HG03045 (cell line): ENCODE data around the gene OR9A4.
"Not testable (repeated sequence)": the region's sequence is repeated elsewhere in the genome, so short reads cannot be mapped to it uniquely, and the experiment has no call there.

ENCODE experiments used
- ATAC-seq: cut with Tn5 transposase; IDR thresholded peaks from one replicate; pipeline ENCODE4 v1.9.1; 2021; ENCODE audit warnings: mild to moderate bottlenecking, moderate library complexity; ENCODE audit not compliant: unreplicated experiment

Gene OR9A4, protein sequence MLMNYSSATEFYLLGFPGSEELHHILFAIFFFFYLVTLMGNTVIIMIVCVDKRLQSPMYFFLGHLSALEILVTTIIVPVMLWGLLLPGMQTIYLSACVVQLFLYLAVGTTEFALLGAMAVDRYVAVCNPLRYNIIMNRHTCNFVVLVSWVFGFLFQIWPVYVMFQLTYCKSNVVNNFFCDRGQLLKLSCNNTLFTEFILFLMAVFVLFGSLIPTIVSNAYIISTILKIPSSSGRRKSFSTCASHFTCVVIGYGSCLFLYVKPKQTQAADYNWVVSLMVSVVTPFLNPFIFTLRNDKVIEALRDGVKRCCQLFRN

DNA sequence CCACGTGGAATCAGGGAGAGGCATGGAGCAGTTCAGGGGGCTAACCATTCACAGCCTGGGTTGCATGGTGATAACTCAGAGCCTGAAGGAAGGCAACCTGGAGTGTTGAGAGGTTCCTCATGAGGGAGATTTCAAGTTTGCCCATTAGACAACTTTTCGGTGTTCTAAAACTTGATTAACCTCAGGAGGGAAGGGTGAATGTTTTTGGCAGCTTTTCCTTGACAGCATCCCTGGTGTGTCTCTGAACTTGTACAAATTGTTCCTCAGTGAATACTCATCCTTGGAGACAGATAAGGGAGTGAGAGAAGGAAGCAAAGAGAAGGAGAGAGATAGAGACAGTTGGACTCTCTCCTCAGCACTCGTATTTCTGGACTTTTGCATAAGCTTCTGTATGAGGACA is at the start of gene OR9A4:
TSS of gene OR9A4 (plus strand) at position 301 of the 400 bp plus-strand sequence. CDS start 2,477 bp downstream, outside the sequence.
- no peak for ATAC-seq

DNA sequence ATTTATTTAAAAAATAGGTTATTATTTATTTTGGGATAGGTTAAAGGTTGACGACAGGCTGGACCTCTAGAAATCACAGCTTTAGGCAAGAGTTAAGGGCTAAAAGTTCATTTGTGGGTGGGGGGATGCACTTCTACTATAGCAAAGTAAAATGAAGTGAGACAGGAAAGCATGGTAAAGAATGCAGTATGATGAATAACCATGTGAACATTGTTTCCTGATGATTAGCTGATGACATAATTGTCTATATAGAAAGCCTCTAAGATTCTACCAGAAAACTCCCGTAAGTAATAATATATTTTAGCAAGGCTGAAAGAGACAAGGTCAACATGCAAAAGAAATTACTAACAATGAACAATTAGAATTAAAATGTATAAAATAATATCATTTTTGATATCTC is 49.2 kb upstream of the OR9A4 start:
- ATAC-seq: no peak

DNA sequence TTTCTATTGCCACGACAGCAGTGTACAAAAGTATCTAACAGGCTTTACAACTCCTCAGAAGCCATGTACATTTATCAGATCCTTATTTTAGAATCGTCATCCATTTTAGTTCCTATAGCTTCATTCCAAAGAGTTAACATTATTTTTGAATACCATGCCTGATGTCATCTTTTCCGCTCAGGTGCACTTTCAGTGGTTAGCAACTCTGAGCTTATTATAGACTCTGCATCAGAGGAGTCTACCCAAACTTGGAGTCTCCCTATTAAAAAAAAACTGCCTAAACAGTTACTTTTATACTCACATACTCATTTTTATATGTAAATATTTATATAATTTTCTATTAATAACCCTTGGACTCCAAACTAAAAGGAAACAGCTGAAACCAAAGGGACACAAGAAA is 43.3 kb upstream of the OR9A4 start:
- no peak for ATAC-seq

DNA sequence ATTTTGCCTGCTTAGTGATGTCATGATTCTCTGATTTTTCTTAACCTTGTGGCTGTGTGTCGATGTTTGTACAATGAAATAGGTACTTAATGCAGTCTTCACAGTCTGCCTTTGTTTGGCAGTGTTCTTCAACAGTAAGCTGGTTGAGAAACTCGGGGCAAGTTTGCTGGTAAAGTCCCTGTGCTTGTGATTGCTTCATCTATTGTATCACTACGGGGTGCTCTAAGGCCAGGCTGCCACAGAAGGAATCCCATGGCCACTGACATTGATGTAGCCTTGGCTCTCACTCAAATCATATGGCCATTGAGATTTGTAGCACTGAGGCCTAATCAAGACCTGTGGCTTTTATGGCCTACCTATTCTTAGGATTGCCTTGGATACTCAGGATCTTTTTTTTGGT is 41.4 kb upstream of the OR9A4 start:
- ATAC-seq: no peak

DNA sequence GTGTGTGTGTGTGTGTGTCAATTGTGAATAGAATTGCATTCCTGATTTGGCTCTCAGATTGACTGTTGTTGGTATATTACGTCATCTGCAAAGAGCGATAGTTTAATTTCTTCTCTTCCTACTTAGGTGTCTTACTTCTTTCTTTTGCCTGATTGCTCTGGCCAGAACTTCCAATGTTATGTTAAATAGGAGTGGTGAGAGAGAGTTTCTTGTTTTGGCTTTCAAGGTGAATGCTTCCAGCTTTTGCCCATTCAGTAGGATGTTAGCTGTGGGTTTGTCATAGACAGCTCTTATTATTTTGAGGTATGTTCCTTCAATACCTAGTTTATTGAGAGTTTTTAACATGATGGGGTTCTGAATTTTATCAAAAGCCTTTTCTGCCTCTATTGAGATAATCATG is 40.7 kb upstream of the OR9A4 start:
- no peak for ATAC-seq

DNA sequence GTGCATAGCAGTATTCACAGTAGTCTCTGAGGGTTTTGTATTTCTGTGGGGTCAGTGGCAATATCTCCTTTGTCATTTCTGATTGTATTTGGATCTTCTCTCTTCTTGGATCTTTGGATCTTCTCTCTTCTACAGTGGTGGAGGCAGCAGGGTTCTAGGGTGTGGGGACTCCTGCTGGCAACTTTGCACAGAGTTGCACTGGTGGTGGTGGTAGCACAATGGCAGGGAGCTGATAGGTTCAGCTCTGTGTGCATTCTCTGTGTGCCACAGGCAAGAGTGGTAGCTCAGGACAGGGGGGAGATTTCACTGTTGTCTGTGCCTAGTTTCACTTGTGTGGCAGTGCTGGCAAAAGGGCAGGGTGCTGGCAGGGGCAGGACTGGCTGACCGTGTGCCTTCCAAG is 39.8 kb upstream of the OR9A4 start:
- ATAC-seq: no peak

DNA sequence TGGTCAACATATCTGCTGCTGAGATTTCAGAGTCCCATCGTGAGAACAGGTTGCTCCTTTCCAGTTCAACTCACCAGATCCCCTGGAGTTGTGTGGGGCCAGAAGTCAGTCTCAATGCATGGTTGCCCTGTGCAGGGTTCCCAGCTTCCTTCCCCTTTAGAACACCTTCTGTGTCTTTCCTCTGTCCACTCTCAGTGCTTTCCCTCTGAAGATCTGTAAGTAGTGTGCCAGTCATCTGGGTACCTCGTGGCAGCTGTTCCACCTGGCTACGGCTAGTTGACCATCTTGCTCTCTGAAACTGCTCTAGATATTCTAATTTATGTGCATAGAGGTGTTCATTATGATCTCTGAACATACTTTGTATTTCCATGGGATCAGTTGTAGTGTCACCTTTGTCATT is 38.8 kb upstream of the OR9A4 start:
- no peak for ATAC-seq

DNA sequence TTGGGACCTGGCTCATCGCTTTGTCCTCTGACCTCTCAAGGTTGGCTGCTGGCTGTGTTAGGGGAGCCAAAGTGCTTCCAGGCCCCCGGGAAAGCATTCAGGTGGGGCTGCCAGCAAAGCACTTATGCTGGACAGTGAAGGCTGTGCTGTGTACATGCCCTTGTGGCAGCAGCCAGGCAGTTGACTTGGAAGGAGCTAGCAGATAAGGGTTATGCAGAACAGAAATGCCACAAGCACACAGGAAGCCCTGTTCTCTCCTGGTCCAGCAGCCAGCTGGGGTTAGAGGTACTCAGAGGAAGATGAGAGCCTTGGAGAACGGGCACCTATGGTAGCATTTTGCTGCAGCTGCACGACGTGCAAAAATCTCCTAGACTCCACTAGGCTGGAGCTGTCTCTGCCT is 35.2 kb upstream of the OR9A4 start:
- no peak for ATAC-seq

DNA sequence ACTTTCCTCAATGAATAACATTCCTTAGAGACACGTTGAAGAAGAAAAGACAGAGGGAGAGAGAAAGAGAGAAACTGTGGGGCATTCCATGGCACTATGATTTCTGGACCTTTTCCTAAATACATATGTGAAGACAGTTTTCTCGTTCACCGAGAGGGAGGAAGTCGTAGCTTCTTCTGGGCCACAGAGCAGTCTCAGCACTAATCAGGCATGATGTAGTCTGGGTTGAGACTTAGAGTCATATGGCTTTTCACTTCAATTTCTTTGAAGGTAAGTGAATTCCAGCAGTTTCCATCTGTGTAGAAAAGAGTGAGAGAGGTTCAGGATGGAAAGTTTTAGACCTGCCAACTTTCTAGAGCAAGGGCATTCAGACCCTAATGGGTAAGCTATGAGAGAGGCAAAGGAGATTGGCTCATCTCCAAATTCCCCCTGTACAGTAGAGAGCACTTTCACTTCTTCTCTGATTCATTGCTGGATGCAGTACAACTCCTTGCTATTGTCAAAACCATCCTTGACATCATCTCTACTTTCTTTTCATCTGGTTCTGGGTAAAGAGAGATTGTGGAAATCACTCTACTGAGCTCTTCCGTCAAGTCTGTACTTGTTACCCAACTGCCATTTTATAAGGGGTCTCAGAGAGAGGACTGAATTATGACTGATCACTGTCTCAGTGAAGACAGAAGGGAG is 31.5 kb upstream of the OR9A4 start:
- ATAC-seq: no peak

DNA sequence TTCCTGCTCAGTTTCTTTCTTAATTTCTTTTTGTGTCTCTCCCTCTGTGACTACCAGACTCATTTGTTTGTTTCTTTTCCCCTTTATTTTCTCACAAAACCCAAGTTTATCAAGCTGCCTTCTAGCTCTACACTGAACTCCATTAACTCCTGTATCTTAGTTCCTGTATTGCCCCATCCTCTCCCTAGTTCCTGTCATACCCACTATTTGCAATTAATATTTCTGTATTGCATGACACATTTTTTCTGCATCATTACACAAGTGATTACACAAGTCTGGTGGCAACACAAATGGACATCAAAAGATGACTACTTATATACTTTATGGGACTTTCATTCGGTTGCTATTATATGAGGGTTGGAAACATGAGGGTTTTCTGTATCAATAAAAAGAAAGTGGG is 26.9 kb upstream of the OR9A4 start:
- ATAC-seq: no peak

DNA sequence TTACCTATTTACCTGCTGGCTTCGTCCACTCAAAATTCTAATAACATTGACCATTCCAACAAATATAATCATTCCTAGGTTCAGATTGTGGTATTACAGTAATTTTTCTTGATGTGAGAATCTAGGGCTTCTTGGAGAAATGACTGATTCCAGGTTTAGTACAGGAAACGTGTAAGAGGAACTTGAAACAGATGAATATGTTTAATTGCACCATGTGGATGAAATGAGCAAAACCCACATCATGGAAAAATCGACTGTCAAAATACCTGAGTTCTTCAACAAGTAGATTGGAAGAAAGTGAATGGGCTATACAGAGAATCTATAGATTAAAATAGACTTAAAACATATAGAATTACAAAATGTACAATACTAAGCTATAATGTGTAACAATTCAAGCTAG is 24.9 kb upstream of the OR9A4 start:
- ATAC-seq: no peak

DNA sequence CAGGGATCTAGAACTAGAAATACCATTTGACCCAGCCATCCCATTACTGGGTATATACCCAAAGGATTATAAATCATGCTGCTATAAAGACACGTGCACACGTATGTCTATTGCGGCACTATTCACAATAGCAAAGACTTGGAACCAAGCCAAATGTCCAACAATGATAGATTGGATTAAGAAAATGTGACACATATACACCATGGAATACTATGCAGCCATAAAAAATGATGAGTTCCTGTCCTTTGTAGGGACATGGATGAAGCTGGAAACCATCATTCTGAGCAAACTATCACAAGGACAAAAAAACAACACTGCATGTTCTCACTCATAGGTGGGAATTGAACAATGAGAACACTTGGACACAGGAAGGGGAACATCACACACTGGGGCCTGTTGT is 16.8 kb upstream of the OR9A4 start:
- ATAC-seq: not testable (repeated sequence)

DNA sequence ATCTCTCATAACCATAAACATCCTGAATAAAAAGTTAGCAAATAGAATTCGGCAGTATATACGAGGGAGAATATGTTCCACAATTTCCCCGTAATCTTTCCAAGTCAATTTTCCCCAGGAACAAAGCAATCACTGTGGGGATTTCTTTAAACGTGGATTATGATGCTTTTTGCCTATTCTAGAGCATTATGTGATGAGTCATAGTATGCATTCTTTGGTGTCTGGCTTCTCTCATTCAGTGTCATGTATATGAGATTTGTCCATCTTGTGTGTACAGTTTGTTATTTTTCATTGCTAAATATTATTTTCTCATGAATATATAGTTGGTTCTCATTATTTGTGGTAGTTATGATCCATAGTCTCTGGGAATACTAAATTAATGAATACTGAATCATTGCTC is 9.9 kb upstream of the OR9A4 start:
- ATAC-seq: no peak

DNA sequence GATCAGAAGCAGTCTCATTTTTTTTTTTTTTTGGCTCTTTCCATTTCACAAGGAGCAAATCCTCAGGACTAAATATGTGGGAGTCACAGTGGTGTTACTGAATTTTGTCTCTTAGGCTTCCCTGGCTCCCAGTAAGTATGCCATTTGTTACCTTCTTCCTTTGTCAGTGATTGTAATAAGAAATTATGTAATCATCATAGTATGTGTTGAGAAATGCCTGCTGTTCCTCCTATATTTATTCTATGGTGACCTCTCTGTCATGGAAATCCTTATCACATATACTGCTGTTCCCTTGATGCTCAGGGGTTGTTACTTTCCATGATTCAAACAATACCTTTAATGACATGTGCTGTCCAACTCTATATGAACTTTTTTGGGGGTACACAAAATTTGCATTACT is 4.8 kb upstream of the OR9A4 start:
- ATAC-seq: no peak

DNA sequence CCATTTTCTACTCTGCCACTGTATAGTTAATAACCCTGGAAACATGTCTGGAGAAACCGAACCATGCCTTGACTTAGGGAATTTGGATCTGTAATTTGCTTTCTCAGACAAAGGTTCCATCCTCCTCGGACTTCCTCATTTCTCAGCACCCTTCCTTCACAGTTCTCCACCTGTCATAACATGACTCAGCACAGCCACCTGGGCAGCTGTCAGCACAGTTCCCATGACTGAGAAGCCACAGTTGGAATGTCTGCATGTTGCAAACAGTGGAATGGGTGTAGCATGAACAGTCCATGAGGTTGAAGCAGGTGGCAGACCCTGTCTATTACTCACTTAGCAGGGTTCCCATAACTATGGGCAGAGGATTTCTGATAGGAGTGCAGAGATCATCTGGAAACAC is 634 bp upstream of the OR9A4 start:
- no peak for ATAC-seq

DNA sequence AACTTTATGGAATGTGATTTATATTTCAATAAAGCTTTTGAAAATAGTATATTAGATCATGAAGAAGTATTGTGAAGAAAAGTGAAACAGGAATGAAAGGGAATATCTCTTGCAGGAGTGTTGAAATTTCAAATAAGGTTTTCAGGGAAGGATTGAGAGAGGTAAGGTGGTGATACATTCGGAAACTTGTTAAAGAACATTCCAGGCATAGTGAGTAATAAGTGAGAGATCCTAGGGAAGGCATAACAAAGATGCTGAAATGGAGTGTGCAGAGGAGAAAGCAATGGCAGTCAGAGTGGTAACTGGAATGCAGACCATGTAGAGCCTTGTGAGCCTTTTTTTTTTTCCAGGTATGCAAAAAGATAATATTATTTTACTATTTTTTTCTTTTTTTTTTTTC is 4.1 kb downstream of the OR9A4 start:
- ATAC-seq: no peak

DNA sequence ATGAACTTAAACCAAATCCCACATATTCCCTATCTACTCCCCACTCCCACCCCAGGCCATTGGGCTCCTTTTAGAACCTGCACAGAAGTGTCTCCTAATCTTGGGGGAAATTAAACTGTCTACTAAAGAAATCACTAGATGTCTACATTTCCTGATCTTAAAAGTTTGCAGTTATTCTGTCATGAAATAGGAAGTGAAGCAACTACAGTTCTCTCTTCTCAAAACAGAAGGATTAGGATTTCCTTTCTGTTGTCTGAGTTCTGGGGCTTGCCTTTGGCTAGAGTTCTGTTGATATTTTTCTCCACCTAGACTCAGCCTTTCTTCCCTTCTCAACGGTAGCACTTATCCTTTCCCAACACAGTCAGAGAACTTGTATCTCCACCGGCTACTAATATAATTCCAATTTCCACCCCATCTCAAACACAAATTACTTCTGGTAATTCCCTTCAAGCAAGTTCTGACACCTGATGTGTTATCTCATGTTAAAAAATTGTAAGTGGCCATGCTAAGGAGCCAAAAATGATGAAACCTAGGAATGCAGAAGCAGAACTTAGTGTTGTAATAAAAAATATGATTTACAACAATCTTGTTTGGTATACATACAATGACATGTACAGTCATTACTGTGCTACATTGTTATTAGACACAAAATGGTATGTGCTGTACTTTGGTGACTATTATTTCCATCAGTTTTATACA is 12.1 kb downstream of the OR9A4 start:
- ATAC-seq: no peak

DNA sequence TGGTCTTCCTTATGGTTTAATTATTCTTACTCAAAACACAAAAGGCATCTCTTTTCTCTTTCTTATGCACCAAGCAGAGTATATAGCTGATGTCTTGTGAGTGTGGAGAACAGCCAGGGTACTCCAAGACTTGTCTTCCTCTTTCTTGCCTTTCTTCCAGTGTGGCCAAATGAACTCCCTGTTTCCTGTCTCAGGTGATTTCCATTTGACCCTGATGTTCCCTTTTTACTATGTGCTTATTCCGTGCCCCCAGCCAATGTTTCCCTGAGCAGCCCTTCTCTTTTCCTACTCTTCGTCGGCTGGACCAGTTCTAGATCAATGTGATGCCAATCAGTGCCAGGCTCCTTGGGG is 12.6 kb downstream of the OR9A4 start:
- ATAC-seq: no peak

DNA sequence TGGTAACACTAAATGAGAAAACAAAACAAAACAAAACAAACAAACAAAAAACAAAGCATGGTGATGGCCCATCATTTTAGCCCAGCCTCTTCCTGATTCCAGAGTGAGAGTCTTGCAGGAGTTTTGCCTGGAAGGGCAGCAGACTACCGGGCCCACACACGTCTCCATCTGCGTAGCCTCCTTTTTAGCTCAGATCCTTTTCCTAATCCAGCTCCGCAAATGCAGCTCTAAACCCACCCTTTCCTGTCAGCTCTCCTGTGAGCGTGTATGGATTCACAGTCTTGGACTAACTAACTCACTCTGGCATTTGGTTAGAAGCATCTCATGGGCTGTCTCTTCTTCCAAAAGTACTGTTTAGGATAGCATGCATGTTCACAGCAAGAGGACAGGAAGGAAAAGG is 14.0 kb downstream of the OR9A4 start:
- no peak for ATAC-seq

DNA sequence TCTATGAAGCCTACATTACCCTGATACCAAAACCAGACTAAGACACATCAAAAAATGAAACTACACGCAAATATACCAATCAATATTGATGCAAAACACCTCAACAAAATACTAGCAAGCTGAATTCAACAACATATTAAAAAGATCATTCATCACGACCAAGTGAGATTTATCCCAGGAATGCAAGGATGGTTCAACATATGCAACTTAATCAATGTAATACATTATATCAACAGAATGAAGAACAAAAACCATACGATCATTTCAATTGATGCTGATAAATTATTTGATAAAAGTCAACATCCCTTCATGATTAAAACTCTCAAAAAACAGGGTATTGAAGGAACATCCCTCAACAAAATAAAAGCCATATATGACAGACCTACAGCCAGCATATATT is 24.9 kb downstream of the OR9A4 start:
- ATAC-seq: no peak

DNA sequence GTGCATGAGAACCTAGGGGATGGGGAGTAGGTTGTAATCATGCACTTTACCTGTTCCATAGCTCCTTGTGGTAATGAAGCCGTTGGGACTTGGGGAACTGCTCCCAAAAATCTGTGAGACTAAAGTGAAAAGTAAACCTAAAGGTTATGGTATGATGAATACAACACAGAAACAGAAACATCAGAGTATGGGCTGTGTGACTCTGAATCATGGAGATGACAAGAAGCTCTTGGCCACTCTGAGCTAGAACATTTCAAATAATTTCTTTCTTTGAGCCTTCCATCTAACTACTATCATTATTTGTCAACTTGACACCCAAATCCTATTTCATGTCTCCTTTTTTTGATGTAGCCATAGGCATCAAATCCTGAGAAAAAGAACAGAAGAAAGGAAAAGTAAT is 27.6 kb downstream of the OR9A4 start:
- ATAC-seq: no peak

DNA sequence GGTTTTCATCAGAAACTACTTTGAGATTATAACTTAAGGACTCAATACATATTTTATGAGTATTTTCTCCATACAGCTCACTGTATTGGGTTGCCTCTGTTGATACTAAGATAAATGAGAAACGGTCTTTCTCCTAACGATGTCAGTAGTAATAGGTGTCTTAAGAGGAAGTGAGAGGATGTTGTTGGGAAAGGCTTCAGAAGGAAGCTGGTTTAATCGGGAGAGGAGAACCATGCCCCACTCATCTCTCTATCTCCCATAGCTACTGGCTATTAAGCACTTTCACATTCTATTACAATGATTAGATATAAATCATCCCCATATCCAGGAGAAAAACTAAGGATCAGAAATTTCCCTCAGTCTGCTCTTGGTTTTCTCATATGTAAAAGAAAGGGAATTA is 28.6 kb downstream of the OR9A4 start:
- ATAC-seq: no peak
